K562 (cell line): Measurements from ENCODE around the gene TEAD3. TPM values are rescaled to one million over a fixed set of nuclear protein-coding genes. Genes with fewer than 3 reads are reported as not detected.

Experiments
- BCOR ChIP-seq: fragments of 450-650 bp; IDR thresholded peaks from 2 replicates; pipeline ENCODE4 v1.6.1; 2016
- CTCF ChIP-seq, 3 experiments: IDR thresholded peaks in 2 of 3; conservative IDR thresholded peaks in 1 of 3; 2 replicates each; pipeline ENCODE4 v1.5.1; 2011 to 2012; ENCODE audit warnings: low read length in 3 of 3, mild to moderate bottlenecking in 3 of 3, control low read depth in 2 of 3, improper control_type of control experiment in 1 of 3, inconsistent platforms in 1 of 3, low read depth in 1 of 3, mixed read lengths in 1 of 3, moderate library complexity in 1 of 3; ENCODE audit not compliant: insufficient read depth in 2 of 3
- E2F1 ChIP-seq: sonication (generic); formaldehyde crosslinking; IDR thresholded peaks from 2 replicates; pipeline ENCODE4 v1.8.1; 2023; ENCODE audit warnings: mild to moderate bottlenecking, missing genetic modification reagents, moderate library complexity
- EP400 ChIP-seq: fragments of 450-650 bp; IDR thresholded peaks from 2 replicates; pipeline ENCODE4 v1.6.1; 2017; ENCODE audit warnings: antibody characterized with exemption, mild to moderate bottlenecking, moderate library complexity
- ERF ChIP-seq: fragments of 450-650 bp; formaldehyde crosslinking; IDR thresholded peaks from 2 replicates; pipeline ENCODE4 v1.4.0; 2020; ENCODE audit warnings: mild to moderate bottlenecking, mixed read lengths
- MNT ChIP-seq, 2 experiments: fragments of 450-650 bp; conservative IDR thresholded peaks; 2 replicates each; pipeline ENCODE4 v1.6.1; 2017; ENCODE audit warnings: mild to moderate bottlenecking in 2 of 2, moderate library complexity in 2 of 2
- NFIC ChIP-seq: fragments of 450-650 bp; IDR thresholded peaks from 2 replicates; pipeline ENCODE4 v1.6.1; 2017; ENCODE audit warnings: mild to moderate bottlenecking, inconsistent platforms
- NR2C1 ChIP-seq, 2 experiments: fragments of 450-650 bp; IDR thresholded peaks; 2 replicates each; pipeline ENCODE4 v1.6.1; 2017; ENCODE audit warnings: mild to moderate bottlenecking in 2 of 2, antibody characterized with exemption in 1 of 2, inconsistent platforms in 1 of 2, missing compliant biosample characterization in 1 of 2, missing genetic modification characterization in 1 of 2
- POLR3A ChIP-seq: IDR thresholded peaks from 2 replicates; pipeline ENCODE4 v1.6.1; 2011; ENCODE audit warnings: borderline replicate concordance, mild to moderate bottlenecking, moderate library complexity; ENCODE audit not compliant: insufficient read length, insufficient read depth; ENCODE audit errors: extremely low read depth
- SAP30 ChIP-seq: fragments of 200-600 bp; sonication (generic); IDR thresholded peaks from 2 replicates; pipeline ENCODE4 v1.6.1; 2012; ENCODE audit warnings: borderline replicate concordance, low read depth, mild to moderate bottlenecking, moderate library complexity, low read length, control low read depth, inconsistent platforms; ENCODE audit not compliant: insufficient read depth, poor library complexity, severe bottlenecking
- SNRNP70 ChIP-seq: fragments of 200-400 bp; formaldehyde crosslinking; optimal IDR thresholded peaks from 2 replicates; pipeline ENCODE3; 2017; ENCODE audit warnings: low read depth, low read length
- SOX6 ChIP-seq: fragments of 450-650 bp; IDR thresholded peaks from 2 replicates; pipeline ENCODE4 v1.6.1; 2014; ENCODE audit warnings: mild to moderate bottlenecking
- STAT5A ChIP-seq: IDR thresholded peaks from 2 replicates; pipeline ENCODE4 v1.6.1; 2012; ENCODE audit warnings: low read length, inconsistent platforms, borderline replicate concordance
- TSC22D4 ChIP-seq: fragments of 450-650 bp; IDR thresholded peaks from 2 replicates; pipeline ENCODE4 v1.6.1; 2016; ENCODE audit warnings: missing genetic modification characterization, missing biosample characterization, control low read depth
- VEZF1 ChIP-seq: fragments of 200-800 bp; sonication (Bioruptor generic); IDR thresholded peaks from 2 replicates; pipeline ENCODE4 v1.6.1; 2017; ENCODE audit warnings: missing genetic modification characterization, missing compliant biosample characterization
- ZBTB7A ChIP-seq: IDR thresholded peaks from 2 replicates; pipeline ENCODE4 v1.6.1; 2011; ENCODE audit warnings: low read depth, mild to moderate bottlenecking, low read length, moderate library complexity, borderline replicate concordance; ENCODE audit not compliant: control insufficient read depth
- ZNF239 ChIP-seq: fragments of 250-450 bp; sonication (Bioruptor Pico); IDR thresholded peaks from 2 replicates; pipeline ENCODE4 v1.4.0; 2020; ENCODE audit warnings: mild to moderate bottlenecking
- ZNF316 ChIP-seq: fragments of 450-650 bp; IDR thresholded peaks from 2 replicates; pipeline ENCODE4 v1.6.1; 2016
- ZNF431 ChIP-seq: sonication (generic); formaldehyde crosslinking; IDR thresholded peaks from 2 replicates; pipeline ENCODE4 v1.8.0; 2022; ENCODE audit warnings: mild to moderate bottlenecking, missing genetic modification reagents
- ZNF584 ChIP-seq: fragments of 200-800 bp; sonication (Bioruptor generic); IDR thresholded peaks from 2 replicates; pipeline ENCODE4 v1.6.1; 2016; ENCODE audit warnings: low read depth, mild to moderate bottlenecking, missing genetic modification characterization, missing compliant biosample characterization
- ZNF780A ChIP-seq: fragments of 250-450 bp; sonication (Bioruptor Pico); IDR thresholded peaks from 2 replicates; pipeline ENCODE4 v1.5.0; 2021; ENCODE audit warnings: mild to moderate bottlenecking
- polyA plus RNA-seq, 8 experiments: library from polyadenylated mRNA; depleted of rRNA in 4 of 8; stranded (reverse) in 5 of 8; unstranded in 3 of 8; fragments of >200 nt; fragmentation: Nextera tagmentation in 2 of 8; fragmentation: Illumina TruSeq in 1 of 8; extraction: Ambion mirVana in 2 of 8; extraction: Trizol in 1 of 8; gene quantifications; 2 replicates each; pipeline versions ENCODE4 v1.2.1 to v1.2.3, GENCODE V29; 2011 to 2014; ENCODE audit warnings: inconsistent platforms in 1 of 8, missing spikeins in 1 of 8
- total RNA-seq, 7 experiments: library from RNA; depleted of rRNA in 6 of 7; stranded (reverse); fragments of >200 nt in 6 of 7; fragmentation: Illumina TruSeq in 2 of 7; extraction: Trizol in 2 of 7; gene quantifications; 2 replicates each; pipeline versions ENCODE4 v1.2.1 to v1.2.3, GENCODE V29; 2011 to 2021; ENCODE audit warnings: low replicate concordance in 1 of 7

TEAD3 gene
- total and polyA plus RNA-seq, 9 of the 15 experiments (the other 6 are each of a cell fraction or from before 2014, with no cell fraction given) = 0.63 to 13.2 (median 3.3) TPM

- TF ChIP-seq VEZF1 (CRISPR knock-in tag) = peak; percentile 84
- no peak for TF ChIP-seq POLR3A
- TF ChIP-seq CTCF (IDR thresholded peaks at IDR 0.05 in 2 of 3, conservative IDR thresholded peaks at IDR 0.05 in 1 of 3; ENCODE audit: insufficient read depth in 2 of 3, low read depth in 1 of 3, low read length in 3 of 3) = peak; percentile 97 to 99 (median 99)
- no peak for TF ChIP-seq ZNF780A
- no peak for TF ChIP-seq TSC22D4 (tag)
- TF ChIP-seq ZNF584 (CRISPR knock-in tag) = no peak
- TF ChIP-seq SNRNP70 = peak; percentile 82
- peak; percentile 94 for TF ChIP-seq ZBTB7A
- peak; percentile 79 for TF ChIP-seq NFIC
- TF ChIP-seq SOX6 = peak; percentile 58
- peak; percentile 89 to 91 for TF ChIP-seq MNT (conservative IDR thresholded peaks at IDR 0.05)
- peak; percentile 94 for TF ChIP-seq E2F1 (CRISPR knock-in tag)
- peak; percentile 24; the same call in 1 of the 2 replicates for TF ChIP-seq ZNF316
- no peak for TF ChIP-seq NR2C1 (IDR thresholded peaks at IDR 0.05)
- TF ChIP-seq NR2C1 (tag; IDR thresholded peaks at IDR 0.05) = no peak
- TF ChIP-seq BCOR = peak; percentile 55; the same call in 1 of the 2 replicates
- no peak; the same call in 1 of the 2 replicates for TF ChIP-seq ZNF239
- TF ChIP-seq ZNF431 = peak; percentile 79
- TF ChIP-seq ERF (CRISPR knock-in tag) = peak; percentile 19; the same call in 1 of the 2 replicates
- TF ChIP-seq EP400 = peak; percentile 100
- TF ChIP-seq STAT5A = peak; percentile 33; the same call in 1 of the 2 replicates
- TF ChIP-seq SAP30 = peak; percentile 86
These were observed 28.5 kb downstream of the TEAD3 start, which contains the start of gene RPL10A (continued) for GRCh38 chr6:35468181-35468979.
